SH-SY5Y (cell line): Measurements from ENCODE around the gene DIP2C.

Source experiments
- GATA2 ChIP-seq: IDR thresholded peaks from 2 replicates; pipeline ENCODE4 v1.6.1; 2011; ENCODE audit warnings: mild to moderate bottlenecking, low read depth, low read length
- GATA3 ChIP-seq: IDR thresholded peaks from 2 replicates; pipeline ENCODE4 v1.6.1; 2011; ENCODE audit warnings: low read depth, mild to moderate bottlenecking, low read length, moderate library complexity

DNA sequence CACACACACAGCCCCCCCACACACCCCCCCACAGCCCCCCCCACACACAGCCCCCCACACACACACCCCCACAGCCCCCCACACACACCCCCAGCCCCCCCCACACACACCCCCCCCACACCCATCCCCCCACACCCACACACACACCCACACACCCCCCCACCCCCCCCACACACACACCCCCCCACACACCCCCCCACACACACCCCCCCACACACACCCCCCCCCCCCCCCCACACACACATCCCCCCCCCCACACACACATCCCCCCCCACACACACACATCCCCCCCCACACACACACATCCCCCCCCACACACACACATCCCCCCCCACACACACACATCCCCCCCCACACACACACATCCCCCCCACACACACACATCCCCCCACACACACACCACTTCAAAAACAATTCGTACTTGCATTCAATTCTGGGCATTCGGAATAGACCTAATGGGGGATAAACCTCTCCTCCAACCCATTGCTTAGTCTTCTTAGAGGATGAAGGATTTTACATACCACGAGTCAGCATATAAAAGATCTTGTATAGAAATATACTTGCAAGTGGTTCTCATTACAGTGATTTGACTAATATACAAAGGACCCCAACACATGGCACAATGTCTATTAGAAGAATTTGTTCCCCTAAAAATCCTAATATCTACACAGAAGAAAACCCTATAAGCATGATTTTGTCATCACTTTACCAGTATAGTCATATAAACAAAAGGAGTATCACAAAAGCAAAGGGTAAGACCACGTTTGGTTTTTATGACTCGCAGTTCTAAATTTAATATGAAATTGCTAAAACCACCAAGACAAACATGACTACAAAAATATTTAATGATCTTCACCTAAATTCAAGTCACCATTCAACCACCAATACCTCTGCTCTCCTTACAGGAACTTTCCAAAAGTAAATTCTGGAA, 80.9 kb downstream of the DIP2C start:
- TF ChIP-seq GATA2 (no peak), GATA3 (no peak)
